Stimulated activated CD8-positive, alpha-beta memory T cell treated with anti-CD3 and anti-CD28 coated beads, Interleukin-4, amount 100 ng/mL, for 4 hours (primary cell): ENCODE results near the gene KHSRP.
"Not testable (repeated sequence)": the region's sequence is repeated elsewhere in the genome, so short reads cannot be mapped to it uniquely, and the experiment has no call there.

Source experiments
- DNase-seq, 2 donors: peaks; one replicate each; pipeline ENCODE4 v3.0.0-alpha.2; 2020; ENCODE audit warnings: low read depth in 2 of 2, low spot score in 1 of 2

Gene KHSRP

GRCh38 chr19:6421075-6422014, 3.3 kb downstream of the KHSRP start:
- DNase-seq: no peak

GRCh38 chr19:6418562-6418932, 6.1 kb downstream of the KHSRP start:
- no peak for DNase-seq

GRCh38 chr19:6417713-6418561, 6.7 kb downstream of the KHSRP start:
- no peak for DNase-seq

- no peak for DNase-seq
Measured at GRCh38 chr19:6416658-6417405, 7.8 kb downstream of the KHSRP start.

- no peak for DNase-seq
Measured at GRCh38 chr19:6415591-6416190, 8.9 kb downstream of the KHSRP start.

GRCh38 chr19:6414793-6415590, 9.6 kb downstream of the KHSRP start:
- no peak for DNase-seq

- DNase-seq: no peak
Measured at GRCh38 chr19:6413721-6414643, 10.6 kb downstream of the KHSRP start.

GRCh38 chr19:6413291-6413690, 11.3 kb downstream of the KHSRP start:
- no peak for DNase-seq

GRCh38 chr19:6412447-6413091, 12.0 kb downstream of the KHSRP start:
- no peak for DNase-seq

- no peak for DNase-seq
Measured at GRCh38 chr19:6412061-6412446, 12.6 kb downstream of the KHSRP start.

GRCh38 chr19:6409346-6409745, 15.3 kb downstream of the KHSRP start:
- no peak for DNase-seq

- DNase-seq: no peak
Measured at GRCh38 chr19:6406401-6406800, 18.2 kb downstream of the KHSRP start.

- no peak for DNase-seq
Measured at GRCh38 chr19:6402837-6403608, 21.6 kb downstream of the KHSRP start.

- DNase-seq: no peak
Measured at GRCh38 chr19:6402058-6402457, 22.6 kb downstream of the KHSRP start.

- DNase-seq: not testable (repeated sequence)
Measured at GRCh38 chr19:6400062-6400944, 24.3 kb downstream of the KHSRP start.

- no peak for DNase-seq
Measured at GRCh38 chr19:6396305-6396704, 28.3 kb downstream of the KHSRP start.

GRCh38 chr19:6394831-6395230, 29.8 kb downstream of the KHSRP start:
- no peak for DNase-seq
